ENCODE results near the gene THAP5.
"Not testable (repeated sequence)": the region's sequence is repeated elsewhere in the genome, so short reads cannot be mapped to it uniquely, and the experiment has no call there.

THAP5 gene

GRCh38 chr7:108565987-108566386, 3.5 kb downstream of the THAP5 start:
- Mint-ChIP-seq H3K4me1 (peaks cover 40% of the 10 kb centered on the region), H3K36me3 (peaks cover 27% of the 10 kb centered on the region), H3K4me3 (no peak overlapping the region), H3K9me3 (peaks cover 5% of the 10 kb centered on the region), H3K27ac (no peak overlapping the region), H3K27me3 (no peaks in the 10 kb centered on the region)

- peaks cover 34% of the 10 kb centered on the region for H3K36me3 Mint-ChIP-seq
Observed at GRCh38 chr7:108561047-108561619, 8.4 kb downstream of the THAP5 start.

GRCh38 chr7:108559253-108559652, 10.3 kb downstream of the THAP5 start:
- peaks cover 4% of the 10 kb centered on the region for H3K4me1 Mint-ChIP-seq
- H3K36me3 Mint-ChIP-seq, result peaks cover 25% of the 10 kb centered on the region

More at GRCh38 chr7:108561047-108561619, 8.4 kb downstream of the THAP5 start:
- Mint-ChIP-seq H3K27ac (no peak overlapping the region), H3K4me3 (no peak overlapping the region), H3K27me3 (no peaks in the 10 kb centered on the region), H3K4me1 (peaks cover 11% of the 10 kb centered on the region), H3K9me3 (peaks cover 13% of the 10 kb centered on the region)

GRCh38 chr7:108557617-108558016, 11.9 kb downstream of the THAP5 start:
- Mint-ChIP-seq H3K27me3 (no peaks in the 10 kb centered on the region), H3K4me3 (no peak overlapping the region), H3K4me1 (peaks cover 4% of the 10 kb centered on the region), H3K27ac (no peak overlapping the region), H3K36me3 (peaks cover 26% of the 10 kb centered on the region), H3K9me3 (peaks cover 8% of the 10 kb centered on the region)

More at GRCh38 chr7:108559253-108559652, 10.3 kb downstream of the THAP5 start:
- Mint-ChIP-seq H3K27me3 (no peaks in the 10 kb centered on the region), H3K27ac (no peak overlapping the region), H3K4me3 (no peak overlapping the region), H3K9me3 (peaks cover 8% of the 10 kb centered on the region)

- H3K4me1 Mint-ChIP-seq, result peaks cover 4% of the 10 kb centered on the region
- no peak overlapping the region for H3K4me3 Mint-ChIP-seq
- no peaks in the 10 kb centered on the region for H3K27me3 Mint-ChIP-seq
- H3K9me3 Mint-ChIP-seq, result peaks cover 8% of the 10 kb centered on the region
- H3K36me3 Mint-ChIP-seq, result peaks cover 23% of the 10 kb centered on the region
- no peak overlapping the region for H3K27ac Mint-ChIP-seq
Observed at GRCh38 chr7:108557191-108557590, 12.3 kb downstream of the THAP5 start.

GRCh38 chr7:108556665-108557064, 12.8 kb downstream of the THAP5 start:
- peaks cover 22% of the 10 kb centered on the region for H3K36me3 Mint-ChIP-seq
- H3K9me3 Mint-ChIP-seq, H3K4me1 Mint-ChIP-seq, H3K27ac Mint-ChIP-seq, H3K4me3 Mint-ChIP-seq, H3K27me3 Mint-ChIP-seq: not testable (repeated sequence)

GRCh38 chr7:108548141-108548896, 21.2 kb downstream of the THAP5 start:
- not testable (repeated sequence) for H3K4me3 Mint-ChIP-seq, H3K36me3 Mint-ChIP-seq, H3K4me1 Mint-ChIP-seq, H3K9me3 Mint-ChIP-seq, H3K27me3 Mint-ChIP-seq, H3K27ac Mint-ChIP-seq

- H3K27ac Mint-ChIP-seq, result no peak overlapping the region
- H3K9me3 Mint-ChIP-seq, result no peaks in the 10 kb centered on the region
- H3K4me3 Mint-ChIP-seq, result no peak overlapping the region
- peaks cover 2% of the 10 kb centered on the region for H3K36me3 Mint-ChIP-seq
- peaks cover 2% of the 10 kb centered on the region for H3K27me3 Mint-ChIP-seq
- H3K4me1 Mint-ChIP-seq, result no peaks in the 10 kb centered on the region
Observed at GRCh38 chr7:108541478-108541877, 28.0 kb downstream of the THAP5 start.

- H3K27me3 Mint-ChIP-seq, H3K36me3 Mint-ChIP-seq, H3K4me1 Mint-ChIP-seq, H3K4me3 Mint-ChIP-seq, H3K27ac Mint-ChIP-seq, H3K9me3 Mint-ChIP-seq: not testable (repeated sequence)
Observed at GRCh38 chr7:108538685-108539084, 30.8 kb downstream of the THAP5 start.

- not testable (repeated sequence) for H3K4me3 Mint-ChIP-seq, H3K36me3 Mint-ChIP-seq, H3K9me3 Mint-ChIP-seq, H3K27me3 Mint-ChIP-seq, H3K4me1 Mint-ChIP-seq, H3K27ac Mint-ChIP-seq
Observed at GRCh38 chr7:108538236-108538635, 31.3 kb downstream of the THAP5 start.

GRCh38 chr7:108537229-108537628, 32.3 kb downstream of the THAP5 start:
- Mint-ChIP-seq H3K4me1 (no peaks in the 10 kb centered on the region), H3K27me3 (peaks cover 7% of the 10 kb centered on the region), H3K27ac (no peak overlapping the region), H3K36me3 (peaks cover 3% of the 10 kb centered on the region), H3K4me3 (no peak overlapping the region), H3K9me3 (no peaks in the 10 kb centered on the region)

GRCh38 chr7:108535744-108536143, 33.8 kb downstream of the THAP5 start:
- no peak overlapping the region for H3K4me3 Mint-ChIP-seq
- H3K4me1 Mint-ChIP-seq, result no peaks in the 10 kb centered on the region

GRCh38 chr7:108535257-108535656, 34.2 kb downstream of the THAP5 start:
- H3K4me1 Mint-ChIP-seq, result no peaks in the 10 kb centered on the region
- H3K27me3 Mint-ChIP-seq, result peaks cover 8% of the 10 kb centered on the region
- peaks cover 3% of the 10 kb centered on the region for H3K36me3 Mint-ChIP-seq
- no peaks in the 10 kb centered on the region for H3K9me3 Mint-ChIP-seq
- H3K27ac Mint-ChIP-seq, result no peak overlapping the region
- H3K4me3 Mint-ChIP-seq, result no peak overlapping the region

More at GRCh38 chr7:108535744-108536143, 33.8 kb downstream of the THAP5 start:
- no peak overlapping the region for H3K27ac Mint-ChIP-seq
- H3K9me3 Mint-ChIP-seq, result no peaks in the 10 kb centered on the region
- H3K36me3 Mint-ChIP-seq, result peaks cover 3% of the 10 kb centered on the region
- peaks cover 7% of the 10 kb centered on the region for H3K27me3 Mint-ChIP-seq

- peaks cover 3% of the 10 kb centered on the region for H3K36me3 Mint-ChIP-seq
- no peak overlapping the region for H3K4me3 Mint-ChIP-seq
- H3K27ac Mint-ChIP-seq, result no peak overlapping the region
- peaks cover 10% of the 10 kb centered on the region for H3K27me3 Mint-ChIP-seq
- H3K9me3 Mint-ChIP-seq, result no peaks in the 10 kb centered on the region
- H3K4me1 Mint-ChIP-seq, result no peaks in the 10 kb centered on the region
Observed at GRCh38 chr7:108533712-108534111, 35.8 kb downstream of the THAP5 start.

- Mint-ChIP-seq H3K4me1 (peaks cover 16% of the 10 kb centered on the region), H3K9me3 (no peaks in the 10 kb centered on the region), H3K4me3 (no peak overlapping the region), H3K36me3 (peaks cover under 1% of the 10 kb centered on the region), H3K27ac (no peak overlapping the region), H3K27me3 (peaks cover 5% of the 10 kb centered on the region)
Observed at GRCh38 chr7:108529341-108529740, 40.2 kb downstream of the THAP5 start.

GRCh38 chr7:108528183-108528712, 41.3 kb downstream of the THAP5 start:
- peaks cover 27% of the 10 kb centered on the region for H3K4me1 Mint-ChIP-seq
- H3K4me3 Mint-ChIP-seq, result no peak overlapping the region
- peaks cover 4% of the 10 kb centered on the region for H3K27me3 Mint-ChIP-seq
- no peak overlapping the region for H3K27ac Mint-ChIP-seq
- no peaks in the 10 kb centered on the region for H3K9me3 Mint-ChIP-seq
- H3K36me3 Mint-ChIP-seq, result no peaks in the 10 kb centered on the region
